VCaP (cell line): ENCODE results near the gene POLD3.

Experiments used
- H3K27ac ChIP-seq: fragments of 450-650 bp; 2 replicates; pipeline ENCODE4 v1.5.1; 2017
- TF ChIP-seq, protein P1 (sequence below): fragments of 450-650 bp; conservative IDR thresholded peaks from 2 replicates; pipeline ENCODE4 v1.5.1; 2017; ENCODE audit warnings: mild to moderate bottlenecking, moderate library complexity

Gene POLD3

GRCh38 chr11:74592063-74592440 lies 330 bp upstream of the POLD3 start:
- peak overlapping the region; percentile 79 for H3K27ac ChIP-seq
- TF ChIP-seq, protein P1, sequence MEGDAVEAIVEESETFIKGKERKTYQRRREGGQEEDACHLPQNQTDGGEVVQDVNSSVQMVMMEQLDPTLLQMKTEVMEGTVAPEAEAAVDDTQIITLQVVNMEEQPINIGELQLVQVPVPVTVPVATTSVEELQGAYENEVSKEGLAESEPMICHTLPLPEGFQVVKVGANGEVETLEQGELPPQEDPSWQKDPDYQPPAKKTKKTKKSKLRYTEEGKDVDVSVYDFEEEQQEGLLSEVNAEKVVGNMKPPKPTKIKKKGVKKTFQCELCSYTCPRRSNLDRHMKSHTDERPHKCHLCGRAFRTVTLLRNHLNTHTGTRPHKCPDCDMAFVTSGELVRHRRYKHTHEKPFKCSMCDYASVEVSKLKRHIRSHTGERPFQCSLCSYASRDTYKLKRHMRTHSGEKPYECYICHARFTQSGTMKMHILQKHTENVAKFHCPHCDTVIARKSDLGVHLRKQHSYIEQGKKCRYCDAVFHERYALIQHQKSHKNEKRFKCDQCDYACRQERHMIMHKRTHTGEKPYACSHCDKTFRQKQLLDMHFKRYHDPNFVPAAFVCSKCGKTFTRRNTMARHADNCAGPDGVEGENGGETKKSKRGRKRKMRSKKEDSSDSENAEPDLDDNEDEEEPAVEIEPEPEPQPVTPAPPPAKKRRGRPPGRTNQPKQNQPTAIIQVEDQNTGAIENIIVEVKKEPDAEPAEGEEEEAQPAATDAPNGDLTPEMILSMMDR, result no peak

DNA sequence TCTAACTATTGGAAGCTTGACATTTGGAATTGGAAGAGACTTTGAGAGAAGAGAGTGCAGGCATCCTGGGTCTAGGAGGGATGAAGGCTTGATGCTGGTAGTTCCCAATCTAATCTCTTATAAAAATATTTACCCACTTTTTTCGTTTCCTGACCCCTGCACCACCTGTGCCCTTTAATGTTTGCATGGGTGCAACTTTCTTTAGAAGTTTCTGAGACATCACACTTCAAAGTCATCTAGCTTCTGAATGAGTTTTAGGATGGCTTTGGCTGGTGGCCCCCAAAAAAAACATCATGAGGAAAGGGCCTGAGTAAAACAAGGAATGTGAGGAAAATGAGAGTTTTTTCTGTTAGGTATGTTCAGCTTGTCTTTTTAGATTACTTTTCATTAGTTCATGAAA lies 1.1 kb downstream of the POLD3 start:
- peak overlapping the region; percentile 79 for H3K27ac ChIP-seq
- TF ChIP-seq, protein P1, result no peak

DNA sequence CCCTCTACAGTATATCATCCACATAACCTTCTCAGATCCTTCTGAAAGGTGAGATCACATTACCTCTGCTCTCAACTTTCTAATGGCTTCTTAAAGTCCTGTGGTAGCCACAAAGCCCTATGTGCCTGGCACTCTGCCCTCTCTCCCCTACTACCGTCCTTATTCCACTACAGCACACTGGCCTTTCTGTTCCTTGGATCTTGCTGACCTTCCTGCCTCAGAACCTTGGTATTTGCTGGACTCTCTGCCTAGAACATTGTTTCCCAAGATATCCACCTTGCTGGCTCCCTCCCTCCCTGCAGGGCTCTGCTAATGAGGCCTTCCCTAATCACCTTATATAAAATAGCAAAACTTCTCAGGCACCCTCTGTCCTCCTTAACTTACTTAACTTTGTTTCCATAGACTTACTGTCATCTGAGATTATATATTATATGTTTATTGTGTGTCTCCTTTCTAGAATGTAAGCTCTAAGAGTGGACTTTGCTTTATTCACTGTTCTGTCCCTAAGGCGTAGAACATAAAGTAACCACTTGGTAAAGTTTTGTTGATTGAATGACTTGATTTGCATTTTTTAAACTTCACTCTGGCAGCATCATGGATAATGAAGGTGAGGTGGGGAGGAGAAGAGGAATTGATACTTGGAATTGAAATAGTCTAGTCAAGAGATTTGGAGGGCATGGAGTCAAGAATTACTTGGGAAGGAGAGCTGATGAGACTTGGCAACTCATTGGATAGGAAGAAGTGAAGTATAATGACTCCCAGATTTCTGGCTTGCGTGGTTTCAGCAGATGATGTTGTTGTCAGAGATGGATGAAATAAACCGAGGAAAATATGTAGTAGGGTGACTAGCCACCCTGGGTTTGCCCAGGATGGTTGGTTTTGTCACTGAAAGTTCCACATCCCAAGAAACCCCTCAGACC lies 10.5 kb downstream of the POLD3 start:
- H3K27ac ChIP-seq, result no peak overlapping the region
- TF ChIP-seq, protein P1, result no peak

- TF ChIP-seq, protein P1, result no peak
Measured at GRCh38 chr11:74603845-74604244, 11.5 kb downstream of the POLD3 start.

GRCh38 chr11:74604311-74604710 lies 11.9 kb downstream of the POLD3 start:
- TF ChIP-seq, protein P1, result no peak
- no peak overlapping the region for H3K27ac ChIP-seq

More at GRCh38 chr11:74603845-74604244, 11.5 kb downstream of the POLD3 start:
- no peak overlapping the region for H3K27ac ChIP-seq

DNA sequence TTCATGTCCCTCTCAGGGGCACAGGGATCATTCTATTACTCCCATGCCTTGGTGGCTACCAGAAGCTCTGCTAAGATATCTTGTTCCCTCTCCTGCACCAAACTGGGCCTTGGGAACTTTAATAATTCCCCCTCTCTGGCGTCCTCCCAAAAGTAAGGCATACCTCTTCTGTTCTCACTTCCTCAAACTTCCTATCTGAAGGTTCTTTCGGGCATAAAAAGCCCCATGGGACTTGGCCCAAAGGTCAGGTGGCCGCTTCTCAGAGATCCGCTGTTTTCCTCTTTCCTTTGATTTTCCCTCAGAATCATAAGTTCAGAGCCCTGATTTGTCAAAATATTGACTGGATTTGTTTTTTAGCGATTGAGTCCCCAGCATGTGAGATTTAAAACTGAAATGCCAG lies 13.0 kb downstream of the POLD3 start:
- no peak overlapping the region for H3K27ac ChIP-seq
- TF ChIP-seq, protein P1, result no peak

- TF ChIP-seq, protein P1, result no peak
- no peak overlapping the region for H3K27ac ChIP-seq
Measured at GRCh38 chr11:74608431-74608830, 16.0 kb downstream of the POLD3 start.
